ENCODE results near the gene FCF1. TPM values are rescaled to one million over a fixed set of nuclear protein-coding genes. Genes with fewer than 3 reads are reported as not detected.
A peak's percentile ranks its signal among the peaks of the same experiment; 100 is the strongest.

Gene FCF1
- total and polyA plus RNA-seq, 11 donors: 4.3 to 46.2 (median 36.7) TPM

GRCh38 chr14:74667758-74668157 lies 45.2 kb upstream of the FCF1 start:
- Histone ChIP-seq H3K9me3 (no peaks in the 10 kb centered on the region), H3K4me1 (peaks cover 0 to 23% (median 9%) of the 10 kb centered on the region in 12 donors), H3K36me3 (peaks cover 2 to 100% (median 96%) of the 10 kb centered on the region in 9 donors), H3K27me3 (no peaks in the 10 kb centered on the region), H3K4me3 (no peak overlapping the region), H3K27ac (no peak overlapping the region)
- 92 to 97% (median 96%) methylated on average over 1 of the region's 1 CpG for WGBS, 4 donors
- ATAC-seq (no peak), DNase-seq (no peak)
- no peak for TF ChIP-seq CTCF (IDR thresholded peaks at IDR 0.05)
- TF ChIP-seq POLR2A (IDR thresholded peaks at IDR 0.05): no peak
- intact Hi-C loops (cut with DNase I): loop anchor here in 2 of 10 donors (10.0 kb wide), 2 partner anchors 53 to 147 kb away; partner anchors contain the start of gene LTBP2 (in 1 of the 2)

- DNase-seq: no peak
- Histone ChIP-seq H3K27me3 (no peaks in the 10 kb centered on the region), H3K9me3 (no peaks in the 10 kb centered on the region), H3K36me3 (peaks cover 2 to 100% (median 98%) of the 10 kb centered on the region in 9 donors), H3K4me3 (no peak overlapping the region), H3K4me1 (peaks cover 0 to 8% (median 0%) of the 10 kb centered on the region in 12 donors), H3K27ac (no peak overlapping the region)
- no peak for ATAC-seq
- no peak for TF ChIP-seq CTCF (IDR thresholded peaks at IDR 0.05)
- intact Hi-C loops (cut with DNase I): loop anchor here in 2 of 10 donors (10.0 kb wide), 2 partner anchors 54 to 146 kb away; partner anchors contain the start of gene LTBP2 (in 1 of the 2)
- 88 to 100% (median 96%) methylated on average over 1 of the region's 1 CpG for WGBS, 4 donors
Measured at GRCh38 chr14:74669256-74669655, 43.7 kb upstream of the FCF1 start.

GRCh38 chr14:74669846-74670245 lies 43.1 kb upstream of the FCF1 start:
- no peak for TF ChIP-seq POLR2A (IDR thresholded peaks at IDR 0.05)
- no peak for TF ChIP-seq CTCF (IDR thresholded peaks at IDR 0.05)
- 96 to 98% (median 97%) methylated on average over 10 of the region's 10 CpGs for WGBS, 4 donors
- no peak for ATAC-seq
- Histone ChIP-seq H3K27me3 (no peaks in the 10 kb centered on the region), H3K4me3 (no peak overlapping the region), H3K4me1 (peaks cover 0 to 3% (median 0%) of the 10 kb centered on the region in 12 donors), H3K36me3 (peaks cover 2 to 100% (median 98%) of the 10 kb centered on the region in 9 donors), H3K9me3 (no peaks in the 10 kb centered on the region), H3K27ac (no peak overlapping the region)
- intact Hi-C loops (cut with DNase I): loop anchor here in 2 of 10 donors (10.0 kb wide), 2 partner anchors 55 to 145 kb away; partner anchors contain the start of gene LTBP2 (in 1 of the 2)
- no peak for DNase-seq

GRCh38 chr14:74670726-74671411 lies 42.1 kb upstream of the FCF1 start:
- peaks cover 2 to 100% (median 99%) of the 10 kb centered on the region in 9 donors for H3K36me3 ChIP-seq
- ATAC-seq: no peak
- H3K27ac ChIP-seq: peak overlapping the region in 1 of 12 donors; percentile 19
- H3K9me3 ChIP-seq: no peaks in the 10 kb centered on the region
- DNase-seq: no peak
- no peak overlapping the region for H3K4me3 ChIP-seq
- 81 to 88% (median 86%) methylated on average over 9 of the region's 9 CpGs for WGBS, 4 donors
- TF ChIP-seq CTCF (IDR thresholded peaks at IDR 0.05) (no peak), POLR2A (IDR thresholded peaks at IDR 0.05) (no peak)
- no peaks in the 10 kb centered on the region for H3K27me3 ChIP-seq
- peaks cover 0 to 3% (median 0%) of the 10 kb centered on the region in 12 donors for H3K4me1 ChIP-seq
- intact Hi-C loops (cut with DNase I): no loop called here
